ENCODE data around the gene ADSS1. TPM values are rescaled to one million over a fixed set of nuclear protein-coding genes. Genes with fewer than 3 reads are reported as not detected.

ADSS1 gene
- total RNA-seq, 1 donor from 2014 or later, result 215 TPM

DNA sequence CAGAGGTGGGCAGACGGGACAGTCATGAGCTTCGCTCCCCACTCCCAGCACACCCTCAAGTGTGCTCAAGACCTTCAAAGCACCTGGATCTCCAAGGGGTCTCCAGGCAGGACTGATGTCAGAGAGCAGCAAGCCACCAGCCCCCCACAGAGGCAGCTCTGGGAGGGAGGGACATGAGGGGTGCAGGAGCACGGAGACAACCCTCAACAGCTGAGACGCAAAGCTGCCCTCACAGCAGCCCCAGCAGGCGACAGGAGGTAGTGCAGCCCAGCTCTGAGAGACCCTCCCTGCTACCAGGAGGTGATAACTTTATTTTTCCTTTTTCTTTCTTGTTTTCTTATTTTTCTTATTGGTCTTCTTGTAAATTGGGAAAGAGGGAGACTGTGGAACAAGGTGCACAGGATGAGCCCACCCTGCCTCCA is 46.8 kb downstream of the ADSS1 start:
- no peak for ATAC-seq (ENCODE audit: poor library complexity)
- DNase-seq, result no peak
- intact Hi-C loops (cut with DNase I), result no loop called here

DNA sequence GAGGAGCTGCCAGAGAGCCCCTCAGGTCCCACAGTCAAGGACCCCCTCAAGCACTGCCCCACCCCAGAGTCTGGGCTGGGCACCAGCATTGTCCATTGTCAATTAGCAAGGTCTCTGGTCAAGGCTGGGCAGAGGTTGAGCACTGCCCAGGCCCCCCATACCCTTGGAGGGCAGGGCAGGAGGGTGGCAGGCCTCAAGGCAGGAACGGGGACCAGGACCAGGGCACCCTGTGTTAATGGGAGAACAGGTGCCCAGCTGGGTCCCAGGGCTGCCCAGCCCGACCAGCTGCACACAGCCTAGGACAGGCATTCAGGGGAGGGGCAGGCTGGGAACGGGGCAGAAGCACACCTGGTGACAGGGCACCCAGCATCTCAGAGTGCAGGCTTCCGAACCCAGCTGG is 47.3 kb downstream of the ADSS1 start:
- DNase-seq (no peak), ATAC-seq (ENCODE audit: poor library complexity) (no peak)
- intact Hi-C loops (cut with DNase I), result no loop called here

DNA sequence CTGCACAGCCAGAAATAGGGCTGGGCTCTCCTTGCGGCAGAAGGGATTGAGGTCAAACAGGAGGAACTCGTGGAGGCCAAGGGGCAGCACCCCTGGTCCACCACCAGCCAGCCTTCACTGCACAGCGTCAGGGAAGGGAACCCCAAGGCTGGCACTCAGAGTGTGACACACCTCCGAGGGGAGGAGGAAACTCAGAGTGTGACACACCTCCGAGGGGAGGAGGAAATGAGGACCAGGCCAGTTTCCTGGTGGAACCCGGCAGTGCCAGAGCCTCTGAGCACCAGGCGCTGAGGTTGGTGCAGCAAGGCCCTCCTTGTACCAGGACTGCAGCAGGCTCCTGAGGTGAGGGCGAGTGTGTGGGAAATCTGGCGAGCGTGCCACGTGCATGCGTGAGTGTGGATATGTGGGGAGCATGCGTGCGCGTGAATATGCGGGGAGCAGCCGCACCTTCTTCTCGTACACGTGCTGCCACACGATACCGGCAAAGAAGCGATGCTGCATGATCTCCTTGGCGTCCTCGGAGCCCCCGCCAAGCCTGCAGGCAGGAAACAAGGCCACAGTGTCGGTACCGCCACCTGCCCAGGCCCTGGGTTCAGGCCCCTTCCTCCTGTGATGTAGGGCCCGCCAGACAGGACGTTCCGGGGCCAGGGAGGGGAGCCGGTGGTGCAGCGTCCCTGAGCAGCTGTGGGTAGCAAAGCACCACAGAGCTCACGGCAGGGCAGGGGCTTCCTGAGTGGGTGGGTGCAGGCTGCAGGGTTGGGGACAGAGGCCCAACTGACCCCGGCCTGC is 48.1 kb downstream of the ADSS1 start:
- DNase-seq (no peak), ATAC-seq (ENCODE audit: poor library complexity) (no peak)
- intact Hi-C loops (cut with DNase I), result no loop called here

- DNase-seq (no peak), ATAC-seq (ENCODE audit: poor library complexity) (no peak)
- intact Hi-C loops (cut with DNase I), result no loop called here
These were observed 48.9 kb downstream of the ADSS1 start for GRCh38 chr14:104772707-104773504.

DNA sequence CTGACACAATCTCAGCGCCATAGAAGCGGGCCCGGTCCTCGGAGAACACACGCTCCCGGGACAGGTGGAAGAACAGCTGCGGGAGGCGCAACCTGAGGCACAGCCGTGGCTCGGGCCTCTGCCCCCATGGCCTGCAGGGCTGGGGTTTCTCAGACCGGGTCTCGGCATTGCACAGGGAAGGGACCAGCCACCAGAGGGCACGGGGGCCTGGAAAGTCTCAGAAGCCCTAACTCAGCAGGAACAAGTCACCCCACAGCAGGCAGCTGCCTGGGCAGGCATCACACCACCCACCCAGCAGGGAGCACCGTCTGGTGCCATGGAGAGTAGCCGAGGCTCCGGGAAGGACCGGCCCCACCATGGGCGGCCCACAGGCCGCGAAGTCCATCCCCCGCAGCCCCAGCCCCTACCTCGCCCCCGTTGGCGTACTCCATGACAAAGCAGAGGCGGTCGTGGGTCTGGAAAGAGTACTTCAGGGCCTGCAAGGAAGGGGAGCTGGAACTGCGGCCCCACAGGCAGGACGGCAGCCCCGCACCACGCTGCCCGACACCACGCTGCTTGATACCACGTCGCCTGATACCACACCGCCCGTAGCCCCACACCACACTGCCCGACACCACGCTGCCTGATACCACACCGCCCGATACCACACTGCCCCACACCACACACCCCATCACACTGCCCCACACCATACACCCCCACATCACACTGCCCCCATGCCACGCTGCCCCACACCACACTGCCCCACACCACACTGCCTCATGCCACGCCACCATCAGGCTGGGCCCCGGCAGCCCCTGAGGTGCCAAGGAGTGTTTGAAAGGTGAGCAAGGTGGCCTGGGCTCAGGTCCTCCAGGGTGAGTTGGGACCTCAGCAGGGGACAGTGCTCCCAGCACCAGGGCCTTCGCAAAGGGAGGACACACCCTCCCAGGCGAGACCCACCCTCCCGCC is 49.8 kb downstream of the ADSS1 start:
- DNase-seq (no peak), ATAC-seq (ENCODE audit: poor library complexity) (no peak)
- intact Hi-C loops (cut with DNase I), result no loop called here

GRCh38 chr14:104774453-104775072 is 50.5 kb downstream of the ADSS1 start:
- no peak for DNase-seq
- intact Hi-C loops (cut with DNase I), result no loop called here
- ATAC-seq (ENCODE audit: poor library complexity), result no peak

GRCh38 chr14:104775073-104775489 is 51.1 kb downstream of the ADSS1 start:
- DNase-seq (no peak), ATAC-seq (ENCODE audit: poor library complexity) (no peak)
- intact Hi-C loops (cut with DNase I), result no loop called here

- DNase-seq (no peak), ATAC-seq (ENCODE audit: poor library complexity) (no peak)
- intact Hi-C loops (cut with DNase I), result no loop called here
These were observed 52.5 kb downstream of the ADSS1 start for GRCh38 chr14:104776481-104776880.

DNA sequence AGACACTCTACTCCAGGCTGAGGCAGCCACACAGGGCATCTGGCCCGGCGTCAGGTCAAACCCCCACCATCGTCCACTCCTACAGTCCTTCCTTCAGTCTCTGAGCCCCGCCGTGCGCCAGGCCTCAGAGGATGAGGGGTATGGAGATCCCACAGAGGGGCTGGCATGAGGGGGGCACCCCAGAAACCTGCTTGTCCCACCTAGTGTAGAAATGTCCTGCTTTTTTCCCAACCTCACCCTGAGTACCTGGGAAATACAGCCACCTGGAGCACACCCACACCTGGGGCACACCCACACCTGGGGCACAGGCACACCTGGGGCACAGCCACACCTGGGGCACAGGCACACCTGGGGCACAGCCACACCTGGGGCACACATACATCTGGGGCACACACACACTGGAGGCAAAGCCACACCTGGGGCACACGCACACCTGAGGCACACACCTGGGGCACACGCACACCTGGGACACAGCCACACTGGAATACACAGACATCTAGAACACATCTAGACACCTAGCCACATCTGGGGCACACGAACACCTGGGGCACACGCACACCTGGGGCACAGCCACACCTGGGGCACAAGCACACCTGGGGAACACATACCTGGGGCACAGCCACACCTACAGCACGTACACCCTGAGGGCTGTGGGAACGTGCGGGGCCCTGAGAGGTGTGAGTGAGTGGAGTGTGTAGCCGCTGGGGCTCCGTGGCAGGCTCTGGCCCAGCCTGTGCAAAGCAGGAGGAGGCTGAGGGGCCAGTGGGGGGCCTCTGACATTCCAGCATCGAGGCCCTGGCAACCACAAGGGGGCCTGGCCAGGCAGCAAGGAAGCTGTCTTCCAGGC is 53.2 kb downstream of the ADSS1 start:
- intact Hi-C loops (cut with DNase I), result no loop called here
- no peak for ATAC-seq (ENCODE audit: poor library complexity)

DNA sequence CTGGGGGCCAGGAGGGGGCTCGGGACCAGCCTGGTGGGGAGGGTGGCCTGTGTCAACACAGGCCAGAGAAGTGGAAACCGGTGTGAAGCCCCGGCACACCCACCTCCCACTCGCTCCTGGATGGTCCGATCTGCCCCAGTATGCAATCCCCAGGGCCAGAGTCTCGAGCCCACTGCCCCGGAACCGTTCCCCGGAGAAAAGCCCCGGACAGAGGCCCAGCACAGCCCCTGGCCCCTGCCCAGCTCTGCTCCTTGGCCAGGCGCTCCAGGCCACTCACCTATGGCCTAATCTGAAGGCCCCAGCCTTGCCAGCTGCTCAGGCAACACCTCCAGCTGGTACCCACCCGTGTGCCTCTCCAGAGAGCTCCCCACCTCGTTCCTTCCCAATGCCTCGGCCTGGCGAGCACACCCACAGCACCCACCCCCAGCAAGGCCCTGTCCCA is 53.8 kb downstream of the ADSS1 start:
- intact Hi-C loops (cut with DNase I), result no loop called here
- ATAC-seq (ENCODE audit: poor library complexity), result no peak

More for the DNA sequence above, 53.2 kb downstream of the ADSS1 start:
- no peak for DNase-seq

DNA sequence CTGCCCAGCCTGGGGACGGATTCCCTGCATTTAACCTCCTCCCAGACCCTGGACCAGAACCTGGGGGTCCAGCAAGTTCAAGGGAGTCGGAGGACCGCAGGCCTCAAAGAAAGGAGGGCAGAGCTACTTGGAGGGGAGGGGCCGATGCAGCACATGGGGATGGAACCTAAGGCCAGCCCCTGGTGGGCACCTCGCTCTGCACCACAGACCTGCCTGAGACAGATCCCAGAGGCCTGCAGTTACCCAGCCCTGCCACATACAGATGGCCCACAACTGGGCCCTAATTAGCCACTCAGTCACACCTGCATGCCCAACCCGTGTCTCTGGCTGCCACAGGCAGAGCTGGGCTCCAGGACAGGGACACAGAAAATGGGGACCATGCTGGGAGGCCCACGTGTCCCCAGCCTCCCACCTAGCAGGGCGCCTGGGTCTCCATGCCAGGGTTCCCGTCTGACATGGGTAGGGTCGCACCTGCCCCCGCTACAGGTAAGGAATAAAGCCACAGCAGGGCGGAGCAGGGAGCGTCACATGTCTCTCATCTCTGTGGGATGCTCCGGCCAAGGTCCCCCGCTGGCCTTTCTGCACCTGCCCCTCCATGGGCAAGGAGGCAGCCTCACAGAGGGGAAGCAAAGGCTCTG is 54.8 kb downstream of the ADSS1 start:
- no peak for ATAC-seq (ENCODE audit: poor library complexity)
- no peak for DNase-seq
- intact Hi-C loops (cut with DNase I), result no loop called here

More for the DNA sequence above, 53.8 kb downstream of the ADSS1 start:
- DNase-seq, result no peak

DNA sequence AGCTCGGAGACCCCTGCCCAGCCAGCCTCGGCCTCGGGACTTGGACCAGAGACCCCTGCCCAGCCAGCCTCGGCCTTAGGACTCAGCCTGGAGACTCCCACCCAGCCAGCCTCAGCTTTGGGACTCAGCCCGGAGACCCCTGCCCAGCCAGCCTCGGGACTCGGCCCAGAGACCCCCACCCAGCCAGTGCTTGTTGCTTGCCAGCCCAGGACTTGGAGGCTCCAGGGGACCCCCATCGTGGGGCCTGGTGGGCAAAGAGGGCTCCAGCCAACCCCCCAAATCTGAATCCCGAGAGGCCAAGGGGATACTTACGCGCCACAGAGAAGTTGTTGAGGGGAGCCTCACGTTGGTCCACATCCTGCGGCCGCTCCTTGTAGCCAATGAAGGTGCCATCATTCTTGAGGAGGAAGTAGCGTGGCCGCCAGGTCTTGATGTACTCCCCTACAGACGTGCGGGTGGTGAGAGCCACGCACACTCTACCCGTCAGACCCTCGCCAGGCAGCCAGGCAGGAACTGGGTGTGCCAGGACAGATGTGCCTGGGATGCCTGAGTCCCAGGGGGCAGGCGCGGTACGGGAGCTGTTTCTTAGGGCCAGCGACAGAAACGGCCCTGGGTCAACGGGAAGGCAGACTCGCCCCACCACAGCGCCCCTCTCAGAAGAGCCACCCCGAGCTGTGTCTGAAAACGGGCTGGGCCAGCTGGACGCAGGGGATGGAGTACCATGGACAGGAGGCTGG is 55.9 kb downstream of the ADSS1 start:
- intact Hi-C loops (cut with DNase I), result no loop called here
- ATAC-seq (ENCODE audit: poor library complexity), result no peak
- no peak for DNase-seq

DNA sequence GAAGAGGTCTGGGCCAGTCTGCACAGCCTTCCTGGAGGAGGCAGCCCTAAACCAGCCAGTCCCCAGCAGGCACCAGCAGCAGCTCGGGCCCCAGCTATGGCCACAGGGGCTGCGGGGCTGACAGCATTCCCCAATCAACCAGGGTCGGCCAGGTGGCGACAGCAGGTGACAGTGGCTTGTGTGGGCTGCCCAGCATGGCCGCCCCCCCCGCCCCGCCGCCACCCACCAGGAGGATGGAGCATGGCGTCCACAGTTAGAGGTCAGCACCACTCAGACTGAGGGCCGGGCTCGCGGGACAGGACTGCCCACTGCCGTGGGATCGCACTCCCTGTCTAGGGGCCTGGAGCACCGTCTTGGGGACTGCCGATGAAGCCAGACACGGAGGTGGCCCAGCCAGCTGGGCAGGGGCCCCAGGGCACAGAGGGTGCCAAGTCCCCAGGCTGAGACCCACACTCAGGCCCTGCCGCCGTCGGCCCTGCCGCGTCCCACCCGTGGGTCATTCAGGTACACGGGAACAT is 56.5 kb downstream of the ADSS1 start:
- intact Hi-C loops (cut with DNase I), result no loop called here
- ATAC-seq (ENCODE audit: poor library complexity) (no peak), DNase-seq (no peak)

GRCh38 chr14:104781271-104782077 is 57.4 kb downstream of the ADSS1 start:
- intact Hi-C loops (cut with DNase I), result no loop called here
- ATAC-seq (ENCODE audit: poor library complexity), result no peak
- DNase-seq, result no peak

DNA sequence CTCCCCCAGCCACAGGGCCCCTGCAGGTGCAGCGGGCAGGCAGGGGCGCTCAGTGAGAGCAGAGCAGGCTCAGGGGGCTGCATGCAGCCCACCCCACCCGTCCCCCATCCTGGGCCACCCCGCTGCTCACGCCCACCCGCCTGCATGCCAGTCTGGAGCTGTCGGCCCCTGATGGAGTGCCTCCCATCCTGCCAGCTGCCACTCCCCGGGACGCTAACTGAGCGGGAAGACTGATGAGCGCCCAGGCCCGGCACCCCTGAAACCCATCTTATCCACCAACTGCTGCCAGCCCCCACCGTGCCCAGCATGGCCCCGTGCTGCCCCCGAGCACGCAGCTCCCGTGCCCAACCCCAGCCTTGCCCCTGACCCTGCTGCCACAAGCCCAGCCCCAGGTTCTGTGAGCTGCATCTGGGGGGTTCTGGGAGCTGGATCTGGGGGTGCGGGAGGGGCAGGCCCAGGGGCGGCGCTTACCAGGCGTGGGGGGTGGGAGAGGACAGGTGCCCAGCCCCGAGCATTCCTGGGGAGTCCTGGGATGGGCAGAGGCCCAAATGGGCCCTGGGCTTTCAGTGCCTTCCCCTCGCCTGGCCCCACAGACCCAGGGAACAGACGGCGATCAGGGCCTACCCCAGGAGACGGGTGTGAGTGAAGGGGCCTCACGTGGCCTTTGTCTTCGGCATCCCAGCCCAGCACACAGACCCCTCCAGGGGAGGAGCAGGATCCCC is 58.2 kb downstream of the ADSS1 start:
- DNase-seq (no peak), ATAC-seq (ENCODE audit: poor library complexity) (no peak)
- intact Hi-C loops (cut with DNase I), result no loop called here

Measured in Right ventricle myocardium superior (tissue), 1 donor.